ENCODE data around the gene EPB41L5.
"Not testable (repeated sequence)": the region's sequence is repeated elsewhere in the genome, so short reads cannot be mapped to it uniquely, and the experiment has no call there.

Gene EPB41L5

DNA sequence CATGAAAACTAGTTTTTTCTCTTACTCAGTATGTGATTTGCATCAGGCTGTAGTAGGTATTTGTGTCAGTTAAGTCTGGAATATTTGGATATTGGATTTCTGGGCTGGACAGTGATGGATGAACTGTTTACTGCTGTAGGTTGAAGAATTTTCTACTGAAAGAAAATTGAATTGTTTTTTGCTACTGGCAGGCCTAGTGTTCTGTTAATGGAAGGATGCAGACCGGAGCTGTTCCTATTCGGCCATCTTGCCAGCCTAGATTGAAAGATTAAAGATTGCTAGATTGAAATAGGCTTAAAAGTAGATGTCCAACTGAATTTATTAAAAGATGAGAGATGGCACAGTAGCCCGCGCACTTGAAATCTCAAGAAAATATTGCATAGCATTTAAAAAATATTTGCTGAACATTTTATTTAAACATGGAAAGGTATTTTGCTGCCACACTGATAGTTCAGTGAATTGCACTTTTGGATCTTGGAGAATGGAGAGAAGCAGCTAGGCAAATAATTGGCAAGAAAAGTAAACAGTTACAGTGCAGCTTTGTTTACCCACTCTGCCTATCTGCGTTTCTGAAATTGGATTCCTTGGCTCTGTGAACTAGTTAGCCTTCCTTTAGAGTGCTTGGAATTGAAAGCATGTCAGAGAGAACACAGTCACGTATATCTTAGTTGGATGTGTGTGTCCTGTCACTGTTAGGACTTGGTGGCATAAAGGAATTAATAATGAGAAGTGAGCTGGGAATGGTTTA, 54.1 kb downstream of the EPB41L5 start:
- Mint-ChIP-seq H3K27ac (peak overlapping the region; percentile 49 to 91 (median 60)), H3K9me3 (peaks cover 27% of the 10 kb centered on the region), H3K36me3 (ENCODE audit: low read depth) (peaks cover 54% of the 10 kb centered on the region), H3K4me3 (peak overlapping the region in 1 of 3 experiments; percentile 9), H3K4me1 (peaks cover 16% of the 10 kb centered on the region), H3K27me3 (ENCODE audit: low read depth) (no peaks in the 10 kb centered on the region)
- TF ChIP-seq, protein P1, sequence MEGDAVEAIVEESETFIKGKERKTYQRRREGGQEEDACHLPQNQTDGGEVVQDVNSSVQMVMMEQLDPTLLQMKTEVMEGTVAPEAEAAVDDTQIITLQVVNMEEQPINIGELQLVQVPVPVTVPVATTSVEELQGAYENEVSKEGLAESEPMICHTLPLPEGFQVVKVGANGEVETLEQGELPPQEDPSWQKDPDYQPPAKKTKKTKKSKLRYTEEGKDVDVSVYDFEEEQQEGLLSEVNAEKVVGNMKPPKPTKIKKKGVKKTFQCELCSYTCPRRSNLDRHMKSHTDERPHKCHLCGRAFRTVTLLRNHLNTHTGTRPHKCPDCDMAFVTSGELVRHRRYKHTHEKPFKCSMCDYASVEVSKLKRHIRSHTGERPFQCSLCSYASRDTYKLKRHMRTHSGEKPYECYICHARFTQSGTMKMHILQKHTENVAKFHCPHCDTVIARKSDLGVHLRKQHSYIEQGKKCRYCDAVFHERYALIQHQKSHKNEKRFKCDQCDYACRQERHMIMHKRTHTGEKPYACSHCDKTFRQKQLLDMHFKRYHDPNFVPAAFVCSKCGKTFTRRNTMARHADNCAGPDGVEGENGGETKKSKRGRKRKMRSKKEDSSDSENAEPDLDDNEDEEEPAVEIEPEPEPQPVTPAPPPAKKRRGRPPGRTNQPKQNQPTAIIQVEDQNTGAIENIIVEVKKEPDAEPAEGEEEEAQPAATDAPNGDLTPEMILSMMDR (IDR thresholded peaks at IDR 0.05; ENCODE audit: unreplicated experiment in 3 of 3) = no peak

DNA sequence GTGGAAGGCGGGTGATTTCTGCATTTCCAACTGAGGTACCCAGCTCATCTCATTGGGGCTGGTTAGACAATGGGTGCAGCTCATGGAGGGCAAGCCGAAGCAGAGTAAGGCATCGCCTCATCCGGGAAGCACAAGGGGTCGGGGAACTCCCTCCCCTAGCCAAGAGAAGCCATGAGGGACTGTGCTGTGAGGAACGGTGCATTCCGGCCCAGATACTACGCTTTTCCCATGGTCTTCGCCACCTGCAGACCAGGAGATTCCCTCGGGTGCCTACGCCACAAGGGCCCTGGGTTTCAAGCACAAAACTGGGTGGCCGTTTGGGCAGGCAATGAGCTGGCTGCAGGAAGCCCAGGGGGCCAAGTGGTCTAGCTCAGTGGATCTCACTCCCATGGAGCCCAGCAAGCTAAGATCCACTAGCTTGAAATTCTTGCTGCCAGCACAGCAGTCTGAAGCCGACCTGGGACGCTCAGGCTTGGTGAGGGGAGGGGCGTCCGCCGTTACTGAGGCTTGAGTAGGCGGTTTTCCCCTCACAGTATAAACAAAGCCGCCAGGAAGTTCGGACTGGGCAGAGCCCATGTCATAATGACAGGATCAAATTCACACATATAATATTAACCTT, 55.3 kb downstream of the EPB41L5 start:
- Mint-ChIP-seq H3K36me3 (ENCODE audit: low read depth) (peaks cover 60% of the 10 kb centered on the region), H3K9me3 (peaks cover 31% of the 10 kb centered on the region)

DNA sequence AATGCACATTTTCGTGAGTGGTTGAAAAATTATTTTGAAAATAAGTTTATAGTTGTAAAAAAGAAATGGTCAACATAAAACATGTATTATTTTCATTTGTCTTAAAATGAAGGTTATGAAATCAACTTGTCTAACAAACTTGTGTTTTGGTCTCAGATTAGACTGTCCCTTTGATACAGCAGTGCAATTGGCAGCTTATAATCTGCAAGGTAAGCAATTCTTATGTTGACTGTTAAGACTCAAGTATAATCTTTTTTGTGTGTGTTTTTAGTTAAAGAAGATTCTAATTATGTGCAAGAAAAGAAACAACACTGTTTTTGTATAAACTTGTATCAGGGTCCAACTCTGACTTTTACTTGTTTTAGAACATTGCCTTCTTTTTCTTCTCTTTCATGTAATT, 62.7 kb downstream of the EPB41L5 start:
- Mint-ChIP-seq H3K4me3 (no peak overlapping the region), H3K9me3 (peaks cover 26% of the 10 kb centered on the region), H3K27ac (no peak overlapping the region), H3K36me3 (ENCODE audit: low read depth) (peaks cover 84% of the 10 kb centered on the region), H3K27me3 (ENCODE audit: low read depth) (no peaks in the 10 kb centered on the region), H3K4me1 (no peaks in the 10 kb centered on the region)
- TF ChIP-seq, protein P1 (IDR thresholded peaks at IDR 0.05; ENCODE audit: unreplicated experiment in 3 of 3) = no peak

More for the DNA sequence above, 55.3 kb downstream of the EPB41L5 start:
- not testable (repeated sequence) for H3K4me3 Mint-ChIP-seq; H3K27me3 Mint-ChIP-seq (ENCODE audit: low read depth)
- H3K27ac Mint-ChIP-seq = peak overlapping the region in 2 of 3 experiments; percentile 12 to 91
- peaks cover 16% of the 10 kb centered on the region for H3K4me1 Mint-ChIP-seq

DNA sequence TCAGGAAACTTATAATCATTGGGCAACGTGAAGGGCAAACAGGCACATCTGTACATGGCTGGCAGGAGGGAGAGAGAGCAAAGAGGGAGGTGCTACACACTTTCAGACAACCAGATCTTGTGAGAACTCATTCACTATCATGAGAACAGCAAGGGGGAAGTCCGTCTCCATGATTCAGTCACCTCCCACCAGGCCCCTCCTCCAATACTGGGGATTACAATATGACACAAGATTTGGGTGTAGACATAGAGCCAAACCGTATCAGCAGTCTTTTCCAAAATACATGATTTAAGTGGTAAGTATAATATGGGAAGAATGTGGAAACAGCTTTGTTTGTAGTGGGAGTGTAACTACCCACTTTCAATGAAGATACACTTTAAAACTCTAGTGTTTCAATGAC, 65.0 kb downstream of the EPB41L5 start:
- Mint-ChIP-seq H3K9me3 (peaks cover 18% of the 10 kb centered on the region), H3K27me3 (ENCODE audit: low read depth) (no peaks in the 10 kb centered on the region), H3K36me3 (ENCODE audit: low read depth) (peaks cover 89% of the 10 kb centered on the region), H3K4me1 (no peaks in the 10 kb centered on the region), H3K27ac (no peak overlapping the region), H3K4me3 (no peak overlapping the region)
- TF ChIP-seq, protein P1 (IDR thresholded peaks at IDR 0.05; ENCODE audit: unreplicated experiment in 3 of 3) = no peak

DNA sequence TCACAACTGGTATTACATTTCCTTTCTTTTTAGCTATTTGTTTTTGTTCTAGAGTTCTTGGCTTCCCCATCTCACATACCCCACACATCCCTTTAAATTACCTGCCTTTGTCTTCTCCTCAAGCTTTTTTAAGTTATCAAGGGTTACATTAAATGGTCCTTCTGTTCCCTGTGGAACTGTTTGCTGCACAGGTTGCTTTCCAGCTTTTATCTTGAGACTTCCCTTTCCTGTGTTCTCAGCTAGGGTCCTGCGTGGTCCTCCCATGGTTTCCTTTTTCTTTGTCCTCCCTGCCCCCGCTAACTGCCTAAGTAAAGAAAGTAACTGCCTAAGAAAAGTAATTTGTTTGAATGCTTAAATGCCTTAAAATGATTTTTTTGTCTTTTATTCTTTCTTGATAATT, 66.8 kb downstream of the EPB41L5 start:
- peaks cover 93% of the 10 kb centered on the region for H3K36me3 Mint-ChIP-seq (ENCODE audit: low read depth)
- no peaks in the 10 kb centered on the region for H3K4me1 Mint-ChIP-seq
- no peak overlapping the region for H3K4me3 Mint-ChIP-seq
- TF ChIP-seq, protein P1 (IDR thresholded peaks at IDR 0.05; ENCODE audit: unreplicated experiment in 3 of 3) = no peak
- no peaks in the 10 kb centered on the region for H3K27me3 Mint-ChIP-seq (ENCODE audit: low read depth)
- peaks cover 32% of the 10 kb centered on the region for H3K9me3 Mint-ChIP-seq
- H3K27ac Mint-ChIP-seq = peak overlapping the region in 1 of 3 experiments; percentile 70

DNA sequence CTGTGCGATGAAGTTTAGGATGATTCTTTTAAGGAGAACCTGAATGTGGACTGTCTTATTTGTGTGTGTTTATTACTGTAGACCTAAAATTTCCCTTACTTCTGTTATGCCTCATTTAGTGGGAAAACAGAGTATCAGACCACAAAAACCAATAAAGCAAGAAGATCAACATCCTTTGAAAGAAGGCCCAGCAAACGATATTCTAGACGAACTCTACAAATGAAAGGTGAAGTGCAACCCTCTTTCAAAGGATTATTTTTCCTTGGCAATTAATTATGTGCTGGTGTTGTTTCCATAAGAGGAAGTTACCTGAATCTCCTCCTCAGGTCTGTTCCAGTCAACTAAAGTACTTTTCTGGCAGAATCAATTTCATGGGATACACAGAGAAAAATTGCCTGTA, 78.6 kb downstream of the EPB41L5 start:
- Mint-ChIP-seq H3K27me3 (ENCODE audit: low read depth) (no peaks in the 10 kb centered on the region), H3K27ac (no peak overlapping the region), H3K4me3 (no peak overlapping the region), H3K4me1 (no peaks in the 10 kb centered on the region), H3K9me3 (no peaks in the 10 kb centered on the region), H3K36me3 (ENCODE audit: low read depth) (peaks cover 75% of the 10 kb centered on the region)
- TF ChIP-seq, protein P1 (IDR thresholded peaks at IDR 0.05; ENCODE audit: unreplicated experiment in 3 of 3) = no peak
